Measurements from ENCODE around the gene BORCS5.

BORCS5 gene

DNA sequence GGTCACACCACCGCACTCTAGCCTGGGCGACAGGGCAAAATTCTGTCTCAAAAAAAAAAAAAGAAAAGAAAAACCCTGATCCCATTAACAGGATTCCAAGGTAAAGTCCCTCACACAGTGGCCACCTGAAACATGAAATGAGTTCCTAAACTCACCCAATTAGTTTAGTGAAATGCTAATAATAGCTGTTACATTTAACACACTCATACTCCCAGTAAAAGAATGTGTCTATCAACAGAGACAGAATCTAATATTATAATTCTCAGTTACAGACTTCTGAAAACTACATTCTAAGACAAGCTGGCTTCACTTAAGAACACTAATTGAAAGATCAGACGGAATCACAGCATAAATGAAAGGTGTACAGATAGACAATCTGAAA, 161.6 kb downstream of the BORCS5 start:
- TF ChIP-seq CTCF (IDR thresholded peaks at IDR 0.05; ENCODE audit: low read length, missing control alignments): no peak
- DNase-seq (ENCODE audit: low read depth): no peak
- no peak overlapping the region for H3K4me3 ChIP-seq (replicated peaks; ENCODE audit: low read depth, low read length)

DNA sequence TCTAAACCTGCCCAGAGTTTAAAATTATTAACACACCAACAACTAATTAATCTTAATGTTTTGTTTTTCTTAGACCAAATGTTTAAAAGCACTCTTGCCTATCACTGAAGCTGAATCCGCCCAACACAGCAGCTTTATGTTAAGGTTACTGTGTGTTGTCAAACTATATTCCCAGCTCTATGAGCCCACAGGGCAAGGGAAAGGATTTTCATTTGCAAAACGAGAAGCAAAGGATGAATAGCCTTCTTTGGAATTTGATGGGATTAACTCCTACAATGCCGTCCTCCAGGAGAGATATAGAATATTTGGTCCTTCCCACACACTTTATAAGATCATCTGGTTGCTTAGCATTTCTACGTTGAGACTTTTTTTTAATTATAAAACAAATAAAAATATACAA, 162.0 kb downstream of the BORCS5 start:
- TF ChIP-seq CTCF (IDR thresholded peaks at IDR 0.05; ENCODE audit: low read length, missing control alignments): no peak
- H3K4me3 ChIP-seq (replicated peaks; ENCODE audit: low read depth, low read length): no peak overlapping the region
- DNase-seq (ENCODE audit: low read depth): no peak

Measured in fibroblast of pulmonary artery (primary cell).